Hepatocyte (in vitro differentiated cells): ENCODE measurements around the gene MMP10. TPM values are rescaled to one million over a fixed set of nuclear protein-coding genes. Genes with fewer than 3 reads are reported as not detected.

ENCODE experiments used
- DNase-seq: peaks from one replicate; pipeline ENCODE4 v3.0.0-alpha.2; 2016; ENCODE audit warnings: low spot score
- H2AFZ ChIP-seq: fragments of 200-600 bp; sonication (generic); 2 replicates; pipeline ENCODE4 v1.6.0; 2016; ENCODE audit warnings: antibody characterized with exemption, mild to moderate bottlenecking
- H3K27ac ChIP-seq: fragments of 200-600 bp; sonication (generic); 2 replicates; pipeline ENCODE4 v1.5.1; 2016; ENCODE audit warnings: mild to moderate bottlenecking
- H3K27me3 ChIP-seq: fragments of 200-600 bp; sonication (generic); 2 replicates; pipeline ENCODE4 v1.6.1; 2016
- H3K36me3 ChIP-seq: fragments of 200-600 bp; sonication (generic); replicated peaks from 2 replicates; pipeline ENCODE4 v1.5.1; 2016; ENCODE audit warnings: low read depth; ENCODE audit not compliant: insufficient read depth
- H3K4me1 ChIP-seq: fragments of 200-600 bp; sonication (generic); 2 replicates; pipeline ENCODE4 v1.5.1; 2016; ENCODE audit warnings: mild to moderate bottlenecking, moderate library complexity; ENCODE audit not compliant: insufficient read depth
- H3K4me2 ChIP-seq: fragments of 200-600 bp; sonication (generic); 2 replicates; pipeline ENCODE4 v1.6.0; 2016
- H3K4me3 ChIP-seq: fragments of 200-600 bp; sonication (generic); 2 replicates; pipeline ENCODE4 v1.5.1; 2016; ENCODE audit warnings: mild to moderate bottlenecking
- H3K79me2 ChIP-seq: fragments of 200-600 bp; sonication (generic); 2 replicates; pipeline ENCODE4 v1.6.0; 2017; ENCODE audit warnings: mild to moderate bottlenecking
- H3K9me2 ChIP-seq: fragments of 200-600 bp; sonication (generic); replicated peaks from 2 replicates; pipeline ENCODE4 v1.6.0; 2017; ENCODE audit warnings: mild to moderate bottlenecking; ENCODE audit not compliant: insufficient read depth
- H3K9me3 ChIP-seq: fragments of 200-600 bp; sonication (generic); 2 replicates; pipeline ENCODE4 v1.5.1; 2016; ENCODE audit warnings: low read depth, mild to moderate bottlenecking
- H4K20me1 ChIP-seq: fragments of 200-600 bp; sonication (generic); 2 replicates; pipeline ENCODE4 v1.6.0; 2016; ENCODE audit warnings: mild to moderate bottlenecking; ENCODE audit not compliant: insufficient read depth, poor library complexity, severe bottlenecking
- CTCF ChIP-seq: fragments of 200-600 bp; sonication (generic); IDR thresholded peaks from 2 replicates; pipeline ENCODE4 v1.5.1; 2016; ENCODE audit warnings: antibody characterized with exemption, mild to moderate bottlenecking; ENCODE audit not compliant: poor library complexity
- EZH2 ChIP-seq: fragments of 200-600 bp; sonication (generic); IDR thresholded peaks from 2 replicates; pipeline ENCODE4 v1.6.1; 2016; ENCODE audit warnings: antibody characterized with exemption, mild to moderate bottlenecking, borderline replicate concordance
- EZH2phosphoT487 ChIP-seq: fragments of 200-600 bp; sonication (generic); IDR thresholded peaks from one replicate; pipeline ENCODE4 v1.6.1; 2018; ENCODE audit warnings: antibody characterized with exemption, mild to moderate bottlenecking, low read depth, moderate library complexity; ENCODE audit not compliant: unreplicated experiment, severe bottlenecking
- WGBS: methylation state at CpG from one replicate; pipeline ENCODE4 v1.1.6; 2016; ENCODE audit warnings: low lambda C conversion rate; ENCODE audit errors: missing lambda C conversion rate; 5-methylcytosine and 5-hydroxymethylcytosine counted together
- polyA plus RNA-seq: library from polyadenylated mRNA; unstranded; fragments of >200 nt; fragmentation: Nextera tagmentation; extraction: Ambion mirVana; gene quantifications from 2 replicates; pipeline ENCODE4 v1.2.1, GENCODE V29; 2016
- total RNA-seq: library from RNA; depleted of rRNA; stranded (reverse); fragments of >200 nt; gene quantifications from 2 replicates; pipeline ENCODE4 v1.2.3, GENCODE V29; 2014

Gene MMP10
- total RNA-seq (1.2 and 2.3 TPM in 2 replicates), polyA plus RNA-seq (1.5 TPM in 2 replicates)

- Histone ChIP-seq H3K27ac (no peak within 1 kb of the TSS), H3K4me3 (no peak within 1 kb of the TSS), H2AFZ (no peak within 1 kb of the TSS), H3K4me1 (no peaks in the 10 kb centered on the region), H3K4me2 (no peak within 1 kb of the TSS), H4K20me1 (no peaks in the 10 kb centered on the region), H3K9me2 (no peaks in the 10 kb centered on the region), H3K27me3 (no peaks in the 10 kb centered on the region), H3K79me2 (no peaks in the 10 kb centered on the region), H3K36me3 (no peaks in the 10 kb centered on the region), H3K9me3 (no peaks in the 10 kb centered on the region)
- peak; percentile 45 for TF ChIP-seq CTCF
- TF ChIP-seq EZH2phosphoT487, result no peak
- 16% methylated on average over 2 of the region's 2 CpGs for WGBS
- DNase-seq, result peak; percentile 41
Observed at GRCh38 chr11:102780491-102780918, at the start of gene MMP10. MMP10 (minus strand) TSS chr11:102780628; CDS start chr11:102780591, 37 bp downstream.

GRCh38 chr11:102829316-102830000, 49.0 kb upstream of the MMP10 start:
- no peaks in the 10 kb centered on the region for H3K79me2 ChIP-seq
- 79% methylated on average over 6 of the region's 6 CpGs for WGBS
- no peak for TF ChIP-seq EZH2
- no peak for TF ChIP-seq EZH2phosphoT487
- no peak for TF ChIP-seq CTCF
- H3K27me3 ChIP-seq, result no peaks in the 10 kb centered on the region
- no peak for DNase-seq
- H3K4me2 ChIP-seq, result no peak overlapping the region
- H2AFZ ChIP-seq, result no peak overlapping the region
- H3K9me2 ChIP-seq, result no peaks in the 10 kb centered on the region
- H3K27ac ChIP-seq, result no peak overlapping the region
- no peaks in the 10 kb centered on the region for H3K4me1 ChIP-seq
- H3K9me3 ChIP-seq, result no peaks in the 10 kb centered on the region
- no peak overlapping the region for H3K4me3 ChIP-seq
- no peaks in the 10 kb centered on the region for H4K20me1 ChIP-seq
- no peaks in the 10 kb centered on the region for H3K36me3 ChIP-seq

- 93% methylated on average over 1 of the region's 1 CpG for WGBS
- Histone ChIP-seq H4K20me1 (no peaks in the 10 kb centered on the region), H3K36me3 (no peaks in the 10 kb centered on the region), H3K4me2 (no peak overlapping the region), H3K27me3 (no peaks in the 10 kb centered on the region), H3K9me2 (no peaks in the 10 kb centered on the region), H3K9me3 (no peaks in the 10 kb centered on the region), H3K4me3 (no peak overlapping the region), H2AFZ (no peak overlapping the region), H3K79me2 (no peaks in the 10 kb centered on the region), H3K4me1 (no peaks in the 10 kb centered on the region), H3K27ac (no peak overlapping the region)
- TF ChIP-seq EZH2, result no peak
- no peak for TF ChIP-seq CTCF
- TF ChIP-seq EZH2phosphoT487, result no peak
- DNase-seq, result no peak
Observed at GRCh38 chr11:102824556-102824955, 44.1 kb upstream of the MMP10 start.
